Ovary (tissue), 9 donors: ENCODE results near the gene C2orf68. TPM values are rescaled to one million over a fixed set of nuclear protein-coding genes. Genes with fewer than 3 reads are reported as not detected.

Experiments used
- DNase-seq, 5 donors: peaks; one replicate each; pipeline ENCODE4 v3.0.0-alpha.2; 2019 to 2020
- H3K27ac ChIP-seq, 2 donors: fragments of 200-600 bp; one replicate each; pipeline versions ENCODE4 v1.5.1 to v1.8.0; 2019 to 2022
- H3K27me3 ChIP-seq: fragments of 200-600 bp; one replicate; pipeline ENCODE4 v1.8.0; 2022
- H3K36me3 ChIP-seq: fragments of 200-600 bp; sonication (generic); one replicate; pipeline ENCODE4 v1.5.1; 2019
- H3K4me1 ChIP-seq: one replicate; pipeline ENCODE4 v1.8.1; 2013; ENCODE audit warnings: mild to moderate bottlenecking, moderate library complexity; ENCODE audit not compliant: insufficient read depth
- H3K4me3 ChIP-seq: fragments of 200-600 bp; sonication (generic); one replicate; pipeline ENCODE4 v1.5.1; 2017
- H3K9me3 ChIP-seq, 2 donors: fragments of 200-600 bp in 1 of 2; sonication (generic) in 1 of 2; one replicate each; pipeline versions ENCODE4 v1.5.1 to v1.8.1; 2013 to 2019; ENCODE audit warnings: mild to moderate bottlenecking in 1 of 2, moderate library complexity in 1 of 2
- CTCF ChIP-seq, 3 donors: fragments of 450-650 bp in 2 of 3; fragments of 200-600 bp in 1 of 3; IDR thresholded peaks; one replicate each; pipeline versions ENCODE4 v1.5.1 to v1.8.0; 2016 to 2022; ENCODE audit warnings: antibody characterized with exemption in 3 of 3, mild to moderate bottlenecking in 1 of 3
- EP300 ChIP-seq: sonication (generic); formaldehyde crosslinking; IDR thresholded peaks from one replicate; pipeline ENCODE4 v1.6.1; 2017; ENCODE audit warnings: antibody characterized with exemption
- POLR2A ChIP-seq: fragments of 450-650 bp; IDR thresholded peaks from one replicate; pipeline ENCODE4 v1.6.1; 2017; ENCODE audit warnings: antibody characterized with exemption, mild to moderate bottlenecking, moderate library complexity
- WGBS, 3 donors: extraction: QIAGEN DNeasy Blood & Tissue Kit in 1 of 3; methylation state at CpG; one replicate each; pipeline versions ENCODE4 v1.1.5 to v1.1.7; 2013 to 2017; 5-methylcytosine and 5-hydroxymethylcytosine counted together
- intact Hi-C, 4 donors: fragments of 100-400 bp; cut with DNase I; formaldehyde crosslinking; loops; one replicate each; pipeline versions ENCODE4 v1.11.0 to v1.15.1; 2022 to 2023
- polyA plus RNA-seq, 2 donors: library from polyadenylated mRNA; stranded (reverse); fragments of 200-250 nt in 1 of 2; fragments of 350-450 nt in 1 of 2; fragmentation: Illumina TruSeq in 1 of 2; extraction: RNeasy Lipid Tissue Mini Kit (QIAGEN cat#74804) in 1 of 2; gene quantifications; one replicate each; pipeline ENCODE4 v1.2.3, GENCODE V29; 2013 to 2014
- total RNA-seq, 7 donors: library from RNA; depleted of rRNA in 2 of 7; stranded (reverse); fragments of >200 nt in 2 of 7; fragmentation: NEBNext Ultra II Directional in 3 of 7; extraction: Animal tissue kit (Norgen Biotek cat#: 25700) in 3 of 7; gene quantifications; one replicate each; pipeline versions ENCODE4 v1.1.0 to v1.2.4, GENCODE V29; 2016 to 2023
- donor health status: DM: no; HTN: no; CAD: no; lungs with moderate emphysema.
- donor health status: DM: no; HTN: no; CAD: no.
- donor health status: Bipolar disorder and iron deficiency.
- donor health status: DM: yes; HTN: yes; CAD: no.
- donor health status: DM: no; HTN: no; CAD: no.
- donor health status: DM: yes; HTN: yes; CAD: no.

Gene C2orf68
- total and polyA plus RNA-seq, 9 donors = 14.6 to 45.4 (median 31.5) TPM

GRCh38 chr2:85591563-85591962, 20.3 kb downstream of the C2orf68 start:
- peaks cover 27% of the 10 kb centered on the region for H3K4me1 ChIP-seq
- WGBS, 3 donors = 77 to 86% (median 81%) methylated on average over 12 of the region's 12 CpGs

GRCh38 chr2:85590950-85591349, 20.9 kb downstream of the C2orf68 start:
- Histone ChIP-seq H3K36me3 (no peaks in the 10 kb centered on the region), H3K9me3 (no peaks in the 10 kb centered on the region), H3K4me1 (peaks cover 24% of the 10 kb centered on the region), H3K4me3 (no peak overlapping the region), H3K27ac (peak overlapping the region; percentile 40 to 57), H3K27me3 (no peaks in the 10 kb centered on the region)
- intact Hi-C loops = no loop called here
- DNase-seq = no peak
- TF ChIP-seq CTCF (IDR thresholded peaks at IDR 0.05) (no peak), POLR2A (no peak), EP300 (no peak)
- 72 to 94% (median 83%) methylated on average over 2 of the region's 2 CpGs for WGBS, 3 donors

More at GRCh38 chr2:85591563-85591962, 20.3 kb downstream of the C2orf68 start:
- Histone ChIP-seq H3K9me3 (no peaks in the 10 kb centered on the region), H3K36me3 (no peaks in the 10 kb centered on the region), H3K27me3 (no peaks in the 10 kb centered on the region), H3K27ac (peak overlapping the region; percentile 40 to 57), H3K4me3 (no peak overlapping the region)
- no peak for DNase-seq
- intact Hi-C loops = no loop called here
- no peak for TF ChIP-seq CTCF (IDR thresholded peaks at IDR 0.05)
- no peak for TF ChIP-seq EP300
- TF ChIP-seq POLR2A = no peak

- H3K4me3 ChIP-seq = no peak overlapping the region
- WGBS, 3 donors = 11 to 18% (median 13%) methylated on average over 7 of the region's 7 CpGs
- H3K36me3 ChIP-seq = no peaks in the 10 kb centered on the region
- H3K27me3 ChIP-seq = no peaks in the 10 kb centered on the region
- H3K27ac ChIP-seq = peak overlapping the region; percentile 40 to 57
- H3K9me3 ChIP-seq = no peaks in the 10 kb centered on the region
- peaks cover 26% of the 10 kb centered on the region for H3K4me1 ChIP-seq
- DNase-seq = peak in 2 of 5 donors; percentile 39 to 65
- TF ChIP-seq CTCF (IDR thresholded peaks at IDR 0.05) (no peak), EP300 (no peak), POLR2A (no peak)
- intact Hi-C loops = no loop called here
Measured at GRCh38 chr2:85589982-85590791, 21.7 kb downstream of the C2orf68 start.

- Histone ChIP-seq H3K27ac (peak overlapping the region; percentile 57), H3K27me3 (no peaks in the 10 kb centered on the region), H3K4me3 (no peak overlapping the region), H3K36me3 (no peaks in the 10 kb centered on the region), H3K9me3 (no peaks in the 10 kb centered on the region), H3K4me1 (peaks cover 23% of the 10 kb centered on the region)
- peak in 4 of 5 donors; percentile 45 to 84 (median 64) for DNase-seq
- TF ChIP-seq EP300 = no peak
- TF ChIP-seq CTCF (IDR thresholded peaks at IDR 0.05) = no peak
- TF ChIP-seq POLR2A = no peak
- WGBS, 3 donors = 33 to 41% (median 33%) methylated on average over 4 of the region's 4 CpGs
- intact Hi-C loops = no loop called here
Measured at GRCh38 chr2:85589181-85589580, 22.7 kb downstream of the C2orf68 start.
